Nephron progenitor cell (in vitro differentiated cells): ENCODE results near the gene RAD9B.
"Not testable (repeated sequence)": the region's sequence is repeated elsewhere in the genome, so short reads cannot be mapped to it uniquely, and the experiment has no call there.

Experiments
- DNase-seq: peaks from one replicate; pipeline ENCODE4 v3.0.0; 2021
- H3K27ac Mint-ChIP-seq: 2 replicates; pipeline ENCODE4 v1.8.0; 2021; ENCODE audit warnings: mild to moderate bottlenecking, moderate library complexity, mixed read lengths
- H3K27me3 Mint-ChIP-seq: 2 replicates; pipeline ENCODE4 v1.8.0; 2021; ENCODE audit warnings: mild to moderate bottlenecking, low read depth, mixed read lengths; ENCODE audit not compliant: poor library complexity
- H3K36me3 Mint-ChIP-seq: 2 replicates; pipeline ENCODE4 v1.8.0; 2021; ENCODE audit warnings: low read depth, mixed read lengths
- H3K4me1 Mint-ChIP-seq: 2 replicates; pipeline ENCODE4 v1.8.0; 2021; ENCODE audit warnings: mixed read lengths
- H3K4me3 Mint-ChIP-seq: 2 replicates; pipeline ENCODE4 v1.8.0; 2021; ENCODE audit warnings: mild to moderate bottlenecking, moderate library complexity, mixed read lengths
- H3K9me3 Mint-ChIP-seq: 2 replicates; pipeline ENCODE4 v1.8.0; 2021; ENCODE audit warnings: mild to moderate bottlenecking, moderate library complexity, mixed read lengths
- TF ChIP-seq, protein P1 (sequence below): fragments of 200-600 bp; sonication (generic); IDR thresholded peaks from 2 replicates; pipeline ENCODE4 v1.5.0; 2021; ENCODE audit warnings: antibody characterized with exemption

The RAD9B gene

DNA sequence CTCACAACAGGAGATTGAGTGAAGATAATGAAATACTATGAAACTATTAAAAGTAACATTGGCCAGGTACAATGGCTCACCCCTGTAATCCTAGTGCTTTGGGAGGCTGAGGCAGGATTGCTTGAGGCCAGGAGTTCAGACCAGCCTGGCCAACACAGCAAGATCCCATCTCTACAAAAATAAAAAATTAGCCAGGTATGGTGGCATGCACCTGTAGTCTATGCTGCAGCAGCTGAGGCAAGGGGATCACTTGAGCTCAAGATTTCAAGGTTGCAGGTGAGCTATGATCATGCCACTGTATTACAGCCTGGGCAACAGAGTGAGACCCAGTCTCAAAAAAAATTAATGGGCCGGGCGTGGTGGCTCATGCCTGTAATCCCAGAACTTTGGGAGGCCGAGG lies 14.9 kb downstream of the RAD9B start:
- no peaks in the 10 kb centered on the region for H3K36me3 Mint-ChIP-seq
- TF ChIP-seq, protein P1, sequence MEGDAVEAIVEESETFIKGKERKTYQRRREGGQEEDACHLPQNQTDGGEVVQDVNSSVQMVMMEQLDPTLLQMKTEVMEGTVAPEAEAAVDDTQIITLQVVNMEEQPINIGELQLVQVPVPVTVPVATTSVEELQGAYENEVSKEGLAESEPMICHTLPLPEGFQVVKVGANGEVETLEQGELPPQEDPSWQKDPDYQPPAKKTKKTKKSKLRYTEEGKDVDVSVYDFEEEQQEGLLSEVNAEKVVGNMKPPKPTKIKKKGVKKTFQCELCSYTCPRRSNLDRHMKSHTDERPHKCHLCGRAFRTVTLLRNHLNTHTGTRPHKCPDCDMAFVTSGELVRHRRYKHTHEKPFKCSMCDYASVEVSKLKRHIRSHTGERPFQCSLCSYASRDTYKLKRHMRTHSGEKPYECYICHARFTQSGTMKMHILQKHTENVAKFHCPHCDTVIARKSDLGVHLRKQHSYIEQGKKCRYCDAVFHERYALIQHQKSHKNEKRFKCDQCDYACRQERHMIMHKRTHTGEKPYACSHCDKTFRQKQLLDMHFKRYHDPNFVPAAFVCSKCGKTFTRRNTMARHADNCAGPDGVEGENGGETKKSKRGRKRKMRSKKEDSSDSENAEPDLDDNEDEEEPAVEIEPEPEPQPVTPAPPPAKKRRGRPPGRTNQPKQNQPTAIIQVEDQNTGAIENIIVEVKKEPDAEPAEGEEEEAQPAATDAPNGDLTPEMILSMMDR, result no peak
- no peak for DNase-seq
- no peak overlapping the region for H3K4me3 Mint-ChIP-seq
- peaks cover 24% of the 10 kb centered on the region for H3K27me3 Mint-ChIP-seq
- no peaks in the 10 kb centered on the region for H3K4me1 Mint-ChIP-seq
- no peak overlapping the region for H3K27ac Mint-ChIP-seq
- no peaks in the 10 kb centered on the region for H3K9me3 Mint-ChIP-seq

DNA sequence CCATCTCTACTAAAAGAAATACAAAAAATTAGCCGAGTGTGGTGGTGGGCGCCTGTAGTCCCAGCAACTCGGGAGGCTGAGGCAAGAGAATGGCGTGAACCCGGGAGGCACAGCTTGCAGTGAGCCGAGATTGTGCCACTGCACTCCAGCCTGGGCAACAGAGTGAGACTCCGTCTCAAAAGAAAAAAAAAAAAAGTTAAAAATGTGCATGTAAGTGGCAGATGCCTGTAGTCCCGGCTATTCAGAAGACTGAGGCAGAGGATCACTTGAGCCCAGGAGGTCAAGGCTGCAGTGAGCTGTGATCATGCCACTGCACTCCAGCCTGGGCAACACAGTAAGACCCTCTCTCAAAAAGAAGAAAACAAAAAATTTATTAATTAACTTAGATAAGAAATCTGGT lies 15.9 kb downstream of the RAD9B start:
- H3K36me3 Mint-ChIP-seq, H3K9me3 Mint-ChIP-seq, H3K4me1 Mint-ChIP-seq, H3K4me3 Mint-ChIP-seq, DNase-seq, H3K27ac Mint-ChIP-seq: not testable (repeated sequence)
- H3K27me3 Mint-ChIP-seq, result peaks cover 24% of the 10 kb centered on the region

DNA sequence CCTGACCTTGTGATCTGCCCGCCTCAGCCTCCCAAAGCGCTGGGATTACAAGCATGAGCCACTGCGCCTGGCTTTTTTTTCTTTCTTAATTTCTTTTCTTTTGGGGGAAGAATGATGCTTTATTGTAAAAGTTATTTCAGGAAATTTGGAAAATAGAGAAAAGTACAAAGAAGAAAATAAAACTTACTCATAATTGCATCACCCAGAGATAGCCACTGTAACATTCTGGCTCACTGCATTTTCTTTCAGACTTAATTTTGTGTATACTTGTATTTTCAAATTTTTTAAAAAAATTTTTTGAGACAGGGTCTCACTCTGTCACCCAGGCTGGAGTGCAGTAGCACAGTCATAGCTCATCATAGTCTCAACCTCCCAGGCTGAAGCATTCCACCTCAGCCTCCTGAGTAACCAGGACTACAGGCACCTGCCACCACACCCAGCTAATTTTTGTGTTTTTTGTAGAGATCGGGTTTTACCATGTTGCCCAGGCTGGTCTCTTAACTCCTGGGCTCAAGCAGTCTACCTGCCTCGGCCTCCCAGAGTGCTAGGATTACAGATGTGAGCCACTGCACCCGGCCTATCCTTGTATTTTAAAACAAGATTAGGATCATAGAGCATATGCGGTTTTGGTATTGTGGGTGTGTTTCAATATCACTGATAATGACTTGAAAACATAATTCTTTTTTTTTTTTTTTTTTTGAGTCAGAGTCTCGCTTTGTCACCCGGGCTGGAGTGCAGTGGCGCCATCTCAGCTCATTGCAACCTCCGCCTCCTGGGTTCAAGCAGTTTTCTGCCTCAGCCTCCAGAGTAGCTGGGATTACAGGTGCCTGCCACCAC lies 19.0 kb downstream of the RAD9B start:
- H3K27me3 Mint-ChIP-seq, result peaks cover 13% of the 10 kb centered on the region
- DNase-seq, H3K9me3 Mint-ChIP-seq, H3K4me3 Mint-ChIP-seq, H3K4me1 Mint-ChIP-seq, H3K36me3 Mint-ChIP-seq, H3K27ac Mint-ChIP-seq: not testable (repeated sequence)

DNA sequence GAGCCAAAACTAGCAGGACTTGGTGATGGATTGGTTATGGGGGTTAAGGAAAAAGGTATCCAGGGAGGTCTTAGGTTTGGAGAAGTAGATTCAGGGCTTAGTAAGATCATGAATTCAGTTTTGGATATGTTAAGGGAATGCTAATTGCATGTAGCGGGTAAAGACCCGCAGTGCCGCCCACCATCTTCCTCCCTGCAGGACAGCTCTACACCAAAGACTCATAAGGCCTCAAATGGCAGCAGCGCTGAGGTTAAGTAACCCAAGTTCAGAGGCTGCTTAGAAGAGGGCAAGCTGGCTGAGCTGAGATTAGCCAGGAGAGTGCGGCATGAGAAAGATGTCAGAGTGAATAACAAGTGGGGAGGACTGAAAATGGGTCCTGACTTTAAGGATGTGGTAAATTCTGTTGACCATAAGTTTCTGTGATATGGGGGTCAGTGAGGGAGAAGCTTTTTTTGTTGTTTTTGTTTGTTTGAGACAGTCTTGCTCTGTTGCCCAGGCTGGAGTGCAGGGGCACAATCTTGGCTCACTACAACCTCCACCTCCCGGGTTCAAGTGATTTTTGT lies 26.2 kb downstream of the RAD9B start:
- Mint-ChIP-seq H3K27ac (no peak overlapping the region), H3K9me3 (no peaks in the 10 kb centered on the region), H3K4me1 (no peaks in the 10 kb centered on the region), H3K27me3 (no peaks in the 10 kb centered on the region), H3K36me3 (peaks cover 5% of the 10 kb centered on the region), H3K4me3 (no peak overlapping the region)
- TF ChIP-seq, protein P1, result no peak
- no peak for DNase-seq

DNA sequence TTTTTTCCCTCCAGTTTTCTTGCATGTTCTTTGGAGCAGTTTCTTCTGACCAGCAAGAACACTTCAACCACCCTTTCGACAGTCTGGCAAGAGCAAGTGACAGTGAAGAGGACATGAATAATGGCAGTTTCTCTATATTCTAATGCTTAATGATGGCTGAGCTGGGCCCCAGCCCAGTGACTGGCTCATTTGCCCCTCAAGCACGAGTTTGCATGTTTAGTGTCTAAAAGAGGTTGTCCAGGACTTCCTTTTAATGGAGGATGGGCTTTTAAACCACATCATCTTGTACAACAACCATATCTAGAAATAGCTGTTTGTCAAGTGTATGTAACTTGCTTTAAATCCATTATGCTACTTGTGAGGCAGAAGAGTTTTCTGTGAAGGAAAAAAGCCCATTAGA lies 28.4 kb downstream of the RAD9B start:
- H3K4me1 Mint-ChIP-seq, result no peaks in the 10 kb centered on the region
- no peaks in the 10 kb centered on the region for H3K27me3 Mint-ChIP-seq
- H3K9me3 Mint-ChIP-seq, result no peaks in the 10 kb centered on the region
- H3K27ac Mint-ChIP-seq, result no peak overlapping the region
- peaks cover 5% of the 10 kb centered on the region for H3K36me3 Mint-ChIP-seq
- DNase-seq, result no peak
- TF ChIP-seq, protein P1, result no peak
- H3K4me3 Mint-ChIP-seq, result no peak overlapping the region

DNA sequence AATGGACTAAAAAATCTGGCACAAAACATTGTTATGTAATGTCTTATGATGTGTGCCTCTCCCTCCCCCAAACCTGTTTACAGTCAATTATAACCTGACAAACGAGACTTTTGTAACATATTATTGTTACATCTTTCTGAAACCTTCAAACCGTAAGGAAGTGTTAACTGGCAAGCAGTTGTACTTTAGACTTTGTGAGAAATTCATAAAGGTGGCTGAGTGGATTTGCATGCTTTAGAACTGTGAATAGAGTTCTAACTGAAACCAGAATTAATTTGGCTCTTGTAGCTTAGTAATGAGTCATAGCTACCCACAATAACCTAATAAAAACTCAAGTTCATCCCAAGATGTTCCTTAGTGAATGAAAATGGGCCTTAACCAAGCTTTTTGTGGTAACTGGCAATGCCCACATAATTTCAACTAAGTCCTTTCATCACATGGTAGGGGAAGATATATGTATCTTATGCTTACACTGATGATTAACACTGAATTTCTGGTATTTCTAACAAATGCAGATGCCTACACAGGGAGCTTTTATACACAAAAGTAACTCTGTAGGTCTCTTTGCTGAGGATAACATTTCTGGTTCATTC lies 29.7 kb downstream of the RAD9B start:
- H3K9me3 Mint-ChIP-seq, result no peaks in the 10 kb centered on the region
- H3K27ac Mint-ChIP-seq, result no peak overlapping the region
- TF ChIP-seq, protein P1, result no peak
- no peaks in the 10 kb centered on the region for H3K4me1 Mint-ChIP-seq
- no peak for DNase-seq
- H3K4me3 Mint-ChIP-seq, result no peak overlapping the region
- H3K36me3 Mint-ChIP-seq, result peaks cover 13% of the 10 kb centered on the region
- no peaks in the 10 kb centered on the region for H3K27me3 Mint-ChIP-seq

DNA sequence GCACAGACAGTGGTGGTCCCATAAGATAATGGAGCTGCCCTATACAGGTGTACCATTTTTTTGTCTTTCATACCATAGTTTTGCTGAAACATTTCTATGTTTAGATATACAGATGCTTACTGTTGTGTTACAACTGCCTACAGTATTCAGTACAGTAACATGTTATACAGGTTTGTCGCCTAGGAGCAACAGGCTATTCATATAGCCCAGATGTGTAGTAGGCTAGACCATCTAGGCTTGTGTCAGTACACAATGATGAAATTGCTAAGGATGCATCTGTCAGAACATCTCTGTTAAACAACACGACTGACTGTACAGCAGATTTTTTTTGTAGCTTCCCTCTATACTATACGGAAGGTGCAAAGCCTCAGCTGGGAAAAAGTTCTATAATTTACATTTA lies 30.5 kb downstream of the RAD9B start:
- Mint-ChIP-seq H3K27me3 (no peaks in the 10 kb centered on the region), H3K36me3 (peaks cover 13% of the 10 kb centered on the region), H3K9me3 (no peaks in the 10 kb centered on the region), H3K4me3 (no peak overlapping the region), H3K27ac (no peak overlapping the region), H3K4me1 (no peaks in the 10 kb centered on the region)
- no peak for DNase-seq
- TF ChIP-seq, protein P1, result no peak
